Ovary (tissue), 3 donors: ENCODE measurements around the gene SND1.

ENCODE experiments used
- CTCF ChIP-seq, 3 donors: fragments of 450-650 bp in 2 of 3; fragments of 200-600 bp in 1 of 3; IDR thresholded peaks; one replicate each; pipeline versions ENCODE4 v1.5.1 to v1.8.0; 2016 to 2022; ENCODE audit warnings: antibody characterized with exemption in 3 of 3, mild to moderate bottlenecking in 1 of 3
- EP300 ChIP-seq: sonication (generic); formaldehyde crosslinking; IDR thresholded peaks from one replicate; pipeline ENCODE4 v1.6.1; 2017; ENCODE audit warnings: antibody characterized with exemption
- POLR2A ChIP-seq: fragments of 450-650 bp; IDR thresholded peaks from one replicate; pipeline ENCODE4 v1.6.1; 2017; ENCODE audit warnings: antibody characterized with exemption, mild to moderate bottlenecking, moderate library complexity
- donor health status: DM: no; HTN: no; CAD: no.

- TF ChIP-seq CTCF (IDR thresholded peaks at IDR 0.05): no peak
- no peak for TF ChIP-seq POLR2A
- TF ChIP-seq EP300: no peak
Observed at GRCh38 chr7:127820732-127821085, 168.7 kb downstream of the SND1 start.
